ENCODE data around the gene KCNA10. TPM values are rescaled to one million over a fixed set of nuclear protein-coding genes. Genes with fewer than 3 reads are reported as not detected.

KCNA10 gene
- total and polyA plus RNA-seq, 2 experiments from 2014 or later = not detected

DNA sequence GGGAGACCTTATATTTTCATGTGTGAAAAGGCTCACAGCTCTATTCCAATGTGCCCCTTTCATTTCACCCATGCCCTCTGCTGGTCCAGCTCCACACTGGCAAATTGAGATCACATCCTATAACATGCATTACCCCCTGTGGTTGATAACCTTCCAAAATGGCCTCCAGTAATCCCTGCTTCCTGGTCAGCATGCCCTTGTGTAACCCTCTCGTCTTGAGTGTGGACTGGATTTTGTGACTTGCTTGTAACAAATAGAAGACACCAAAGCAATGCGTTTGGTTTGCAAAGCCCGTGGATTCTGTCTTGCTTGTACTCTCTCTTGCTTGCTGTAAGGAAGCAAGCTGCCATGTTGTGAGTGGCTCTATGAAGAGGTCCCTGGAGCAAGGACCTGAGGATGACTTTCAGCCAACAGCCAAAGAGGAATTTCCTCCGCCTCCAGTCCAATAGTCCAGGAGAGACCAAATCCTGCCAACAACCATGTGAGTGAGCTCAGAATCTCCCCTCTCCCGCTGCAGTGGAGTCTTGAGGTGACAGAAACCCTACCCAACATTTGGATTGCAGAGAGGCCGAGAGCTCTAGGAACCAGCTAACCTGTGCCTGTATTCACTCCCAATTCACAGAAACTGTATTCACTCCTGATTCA lies 17.4 kb downstream of the KCNA10 start:
- Mint-ChIP-seq H3K4me1 (no peaks in the 10 kb centered on the region), H3K36me3 (ENCODE audit: low read depth) (no peaks in the 10 kb centered on the region), H3K27me3 (ENCODE audit: insufficient read depth, low read depth, poor library complexity) (no peaks in the 10 kb centered on the region), H3K4me3 (no peak overlapping the region), H3K27ac (no peak overlapping the region), H3K9me3 (no peaks in the 10 kb centered on the region)
- Histone ChIP-seq H3K27ac (ENCODE audit: low read depth) (no peak overlapping the region), H3K4me1 (ENCODE audit: insufficient read depth) (no peaks in the 10 kb centered on the region), H3F3A (replicated peaks; ENCODE audit: low read depth) (no peaks in the 10 kb centered on the region), H3K27me3 (ENCODE audit: insufficient read depth) (no peaks in the 10 kb centered on the region), H3K79me2 (replicated peaks; ENCODE audit: insufficient read depth) (no peaks in the 10 kb centered on the region), H3K4me2 (no peak overlapping the region), H4K20me1 (replicated peaks; ENCODE audit: insufficient read depth) (no peaks in the 10 kb centered on the region), H3K4me3 (no peak overlapping the region), H3K36me3 (ENCODE audit: insufficient read depth) (no peaks in the 10 kb centered on the region), H3K9me2 (ENCODE audit: insufficient read depth) (no peaks in the 10 kb centered on the region), H2AFZ (no peak overlapping the region)
- ATAC-seq (no peak), DNase-seq (ENCODE audit: low spot score) (no peak)
- no peak for TF ChIP-seq ZNF331 (CRISPR knock-in tag; IDR thresholded peaks at IDR 0.05; ENCODE audit: low read depth)
- TF ChIP-seq JUNB (IDR thresholded peaks at IDR 0.05; ENCODE audit: unreplicated experiment) = no peak
- no peak for TF ChIP-seq POLR2AphosphoS5 (IDR thresholded peaks at IDR 0.05; ENCODE audit: low read depth)
- TF ChIP-seq, protein P1, sequence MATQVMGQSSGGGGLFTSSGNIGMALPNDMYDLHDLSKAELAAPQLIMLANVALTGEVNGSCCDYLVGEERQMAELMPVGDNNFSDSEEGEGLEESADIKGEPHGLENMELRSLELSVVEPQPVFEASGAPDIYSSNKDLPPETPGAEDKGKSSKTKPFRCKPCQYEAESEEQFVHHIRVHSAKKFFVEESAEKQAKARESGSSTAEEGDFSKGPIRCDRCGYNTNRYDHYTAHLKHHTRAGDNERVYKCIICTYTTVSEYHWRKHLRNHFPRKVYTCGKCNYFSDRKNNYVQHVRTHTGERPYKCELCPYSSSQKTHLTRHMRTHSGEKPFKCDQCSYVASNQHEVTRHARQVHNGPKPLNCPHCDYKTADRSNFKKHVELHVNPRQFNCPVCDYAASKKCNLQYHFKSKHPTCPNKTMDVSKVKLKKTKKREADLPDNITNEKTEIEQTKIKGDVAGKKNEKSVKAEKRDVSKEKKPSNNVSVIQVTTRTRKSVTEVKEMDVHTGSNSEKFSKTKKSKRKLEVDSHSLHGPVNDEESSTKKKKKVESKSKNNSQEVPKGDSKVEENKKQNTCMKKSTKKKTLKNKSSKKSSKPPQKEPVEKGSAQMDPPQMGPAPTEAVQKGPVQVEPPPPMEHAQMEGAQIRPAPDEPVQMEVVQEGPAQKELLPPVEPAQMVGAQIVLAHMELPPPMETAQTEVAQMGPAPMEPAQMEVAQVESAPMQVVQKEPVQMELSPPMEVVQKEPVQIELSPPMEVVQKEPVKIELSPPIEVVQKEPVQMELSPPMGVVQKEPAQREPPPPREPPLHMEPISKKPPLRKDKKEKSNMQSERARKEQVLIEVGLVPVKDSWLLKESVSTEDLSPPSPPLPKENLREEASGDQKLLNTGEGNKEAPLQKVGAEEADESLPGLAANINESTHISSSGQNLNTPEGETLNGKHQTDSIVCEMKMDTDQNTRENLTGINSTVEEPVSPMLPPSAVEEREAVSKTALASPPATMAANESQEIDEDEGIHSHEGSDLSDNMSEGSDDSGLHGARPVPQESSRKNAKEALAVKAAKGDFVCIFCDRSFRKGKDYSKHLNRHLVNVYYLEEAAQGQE (IDR thresholded peaks at IDR 0.05; ENCODE audit: unreplicated experiment) = no peak
- TF ChIP-seq, protein P2, sequence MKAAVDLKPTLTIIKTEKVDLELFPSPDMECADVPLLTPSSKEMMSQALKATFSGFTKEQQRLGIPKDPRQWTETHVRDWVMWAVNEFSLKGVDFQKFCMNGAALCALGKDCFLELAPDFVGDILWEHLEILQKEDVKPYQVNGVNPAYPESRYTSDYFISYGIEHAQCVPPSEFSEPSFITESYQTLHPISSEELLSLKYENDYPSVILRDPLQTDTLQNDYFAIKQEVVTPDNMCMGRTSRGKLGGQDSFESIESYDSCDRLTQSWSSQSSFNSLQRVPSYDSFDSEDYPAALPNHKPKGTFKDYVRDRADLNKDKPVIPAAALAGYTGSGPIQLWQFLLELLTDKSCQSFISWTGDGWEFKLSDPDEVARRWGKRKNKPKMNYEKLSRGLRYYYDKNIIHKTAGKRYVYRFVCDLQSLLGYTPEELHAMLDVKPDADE (IDR thresholded peaks at IDR 0.05) = no peak
- TF ChIP-seq EZH2phosphoT487 (IDR thresholded peaks at IDR 0.05; ENCODE audit: unreplicated experiment) = no peak
- TF ChIP-seq, protein P3, sequence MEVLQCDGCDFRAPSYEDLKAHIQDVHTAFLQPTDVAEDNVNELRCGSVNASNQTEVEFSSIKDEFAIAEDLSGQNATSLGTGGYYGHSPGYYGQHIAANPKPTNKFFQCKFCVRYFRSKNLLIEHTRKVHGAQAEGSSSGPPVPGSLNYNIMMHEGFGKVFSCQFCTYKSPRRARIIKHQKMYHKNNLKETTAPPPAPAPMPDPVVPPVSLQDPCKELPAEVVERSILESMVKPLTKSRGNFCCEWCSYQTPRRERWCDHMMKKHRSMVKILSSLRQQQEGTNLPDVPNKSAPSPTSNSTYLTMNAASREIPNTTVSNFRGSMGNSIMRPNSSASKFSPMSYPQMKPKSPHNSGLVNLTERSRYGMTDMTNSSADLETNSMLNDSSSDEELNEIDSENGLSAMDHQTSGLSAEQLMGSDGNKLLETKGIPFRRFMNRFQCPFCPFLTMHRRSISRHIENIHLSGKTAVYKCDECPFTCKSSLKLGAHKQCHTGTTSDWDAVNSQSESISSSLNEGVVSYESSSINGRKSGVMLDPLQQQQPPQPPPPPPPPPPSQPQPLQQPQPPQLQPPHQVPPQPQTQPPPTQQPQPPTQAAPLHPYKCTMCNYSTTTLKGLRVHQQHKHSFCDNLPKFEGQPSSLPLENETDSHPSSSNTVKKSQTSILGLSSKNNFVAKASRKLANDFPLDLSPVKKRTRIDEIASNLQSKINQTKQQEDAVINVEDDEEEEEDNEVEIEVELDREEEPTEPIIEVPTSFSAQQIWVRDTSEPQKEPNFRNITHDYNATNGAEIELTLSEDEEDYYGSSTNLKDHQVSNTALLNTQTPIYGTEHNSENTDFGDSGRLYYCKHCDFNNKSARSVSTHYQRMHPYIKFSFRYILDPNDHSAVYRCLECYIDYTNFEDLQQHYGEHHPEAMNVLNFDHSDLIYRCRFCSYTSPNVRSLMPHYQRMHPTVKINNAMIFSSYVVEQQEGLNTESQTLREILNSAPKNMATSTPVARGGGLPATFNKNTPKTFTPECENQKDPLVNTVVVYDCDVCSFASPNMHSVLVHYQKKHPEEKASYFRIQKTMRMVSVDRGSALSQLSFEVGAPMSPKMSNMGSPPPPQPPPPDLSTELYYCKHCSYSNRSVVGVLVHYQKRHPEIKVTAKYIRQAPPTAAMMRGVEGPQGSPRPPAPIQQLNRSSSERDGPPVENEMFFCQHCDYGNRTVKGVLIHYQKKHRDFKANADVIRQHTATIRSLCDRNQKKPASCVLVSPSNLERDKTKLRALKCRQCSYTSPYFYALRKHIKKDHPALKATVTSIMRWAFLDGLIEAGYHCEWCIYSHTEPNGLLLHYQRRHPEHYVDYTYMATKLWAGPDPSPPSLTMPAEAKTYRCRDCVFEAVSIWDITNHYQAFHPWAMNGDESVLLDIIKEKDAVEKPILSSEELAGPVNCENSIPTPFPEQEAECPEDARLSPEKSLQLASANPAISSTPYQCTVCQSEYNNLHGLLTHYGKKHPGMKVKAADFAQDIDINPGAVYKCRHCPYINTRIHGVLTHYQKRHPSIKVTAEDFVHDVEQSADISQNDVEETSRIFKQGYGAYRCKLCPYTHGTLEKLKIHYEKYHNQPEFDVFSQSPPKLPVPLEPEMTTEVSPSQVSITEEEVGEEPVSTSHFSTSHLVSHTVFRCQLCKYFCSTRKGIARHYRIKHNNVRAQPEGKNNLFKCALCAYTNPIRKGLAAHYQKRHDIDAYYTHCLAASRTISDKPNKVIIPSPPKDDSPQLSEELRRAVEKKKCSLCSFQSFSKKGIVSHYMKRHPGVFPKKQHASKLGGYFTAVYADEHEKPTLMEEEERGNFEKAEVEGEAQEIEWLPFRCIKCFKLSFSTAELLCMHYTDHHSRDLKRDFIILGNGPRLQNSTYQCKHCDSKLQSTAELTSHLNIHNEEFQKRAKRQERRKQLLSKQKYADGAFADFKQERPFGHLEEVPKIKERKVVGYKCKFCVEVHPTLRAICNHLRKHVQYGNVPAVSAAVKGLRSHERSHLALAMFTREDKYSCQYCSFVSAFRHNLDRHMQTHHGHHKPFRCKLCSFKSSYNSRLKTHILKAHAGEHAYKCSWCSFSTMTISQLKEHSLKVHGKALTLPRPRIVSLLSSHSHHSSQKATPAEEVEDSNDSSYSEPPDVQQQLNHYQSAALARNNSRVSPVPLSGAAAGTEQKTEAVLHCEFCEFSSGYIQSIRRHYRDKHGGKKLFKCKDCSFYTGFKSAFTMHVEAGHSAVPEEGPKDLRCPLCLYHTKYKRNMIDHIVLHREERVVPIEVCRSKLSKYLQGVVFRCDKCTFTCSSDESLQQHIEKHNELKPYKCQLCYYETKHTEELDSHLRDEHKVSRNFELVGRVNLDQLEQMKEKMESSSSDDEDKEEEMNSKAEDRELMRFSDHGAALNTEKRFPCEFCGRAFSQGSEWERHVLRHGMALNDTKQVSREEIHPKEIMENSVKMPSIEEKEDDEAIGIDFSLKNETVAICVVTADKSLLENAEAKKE (CRISPR knock-in tag; IDR thresholded peaks at IDR 0.05) = no peak
- no peak for TF ChIP-seq CREB1 (CRISPR knock-in tag; IDR thresholded peaks at IDR 0.05; ENCODE audit: low read depth)
- no peak for TF ChIP-seq ZNF114 (CRISPR knock-in tag; IDR thresholded peaks at IDR 0.05)
- TF ChIP-seq, protein P4, sequence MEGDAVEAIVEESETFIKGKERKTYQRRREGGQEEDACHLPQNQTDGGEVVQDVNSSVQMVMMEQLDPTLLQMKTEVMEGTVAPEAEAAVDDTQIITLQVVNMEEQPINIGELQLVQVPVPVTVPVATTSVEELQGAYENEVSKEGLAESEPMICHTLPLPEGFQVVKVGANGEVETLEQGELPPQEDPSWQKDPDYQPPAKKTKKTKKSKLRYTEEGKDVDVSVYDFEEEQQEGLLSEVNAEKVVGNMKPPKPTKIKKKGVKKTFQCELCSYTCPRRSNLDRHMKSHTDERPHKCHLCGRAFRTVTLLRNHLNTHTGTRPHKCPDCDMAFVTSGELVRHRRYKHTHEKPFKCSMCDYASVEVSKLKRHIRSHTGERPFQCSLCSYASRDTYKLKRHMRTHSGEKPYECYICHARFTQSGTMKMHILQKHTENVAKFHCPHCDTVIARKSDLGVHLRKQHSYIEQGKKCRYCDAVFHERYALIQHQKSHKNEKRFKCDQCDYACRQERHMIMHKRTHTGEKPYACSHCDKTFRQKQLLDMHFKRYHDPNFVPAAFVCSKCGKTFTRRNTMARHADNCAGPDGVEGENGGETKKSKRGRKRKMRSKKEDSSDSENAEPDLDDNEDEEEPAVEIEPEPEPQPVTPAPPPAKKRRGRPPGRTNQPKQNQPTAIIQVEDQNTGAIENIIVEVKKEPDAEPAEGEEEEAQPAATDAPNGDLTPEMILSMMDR (conservative IDR thresholded peaks at IDR 0.05; ENCODE audit: low read depth in 2 of 2) = no peak
- TF ChIP-seq EZH2 (IDR thresholded peaks at IDR 0.05; ENCODE audit: low read depth, unreplicated experiment) = no peak
- no peak for TF ChIP-seq NANOG (IDR thresholded peaks at IDR 0.05; ENCODE audit: borderline replicate concordance)
- TF ChIP-seq STAT1 (IDR thresholded peaks at IDR 0.05; ENCODE audit: unreplicated experiment) = no peak
